Stimulated activated naive CD4-positive, alpha-beta T cell (primary cell): Measurements from ENCODE around the gene STX19.
"Not testable (repeated sequence)": the region's sequence is repeated elsewhere in the genome, so short reads cannot be mapped to it uniquely, and the experiment has no call there.

Source experiments
- DNase-seq, 6 experiments: peaks; one replicate each; lab custom pipeline; 2025; lab: John Stamatoyannopoulos, UW

Gene STX19

GRCh38 chr3:94028093-94028837, at the start of gene STX19:
STX19 (minus strand) TSS chr3:94028597; CDS start chr3:94015269, 13,328 bp downstream.
- no peak for DNase-seq

GRCh38 chr3:94076055-94076454, 47.7 kb upstream of the STX19 start:
- DNase-seq = no peak

- no peak for DNase-seq
Measured at GRCh38 chr3:94071713-94072284, 43.4 kb upstream of the STX19 start.

- no peak for DNase-seq
Measured at GRCh38 chr3:94070341-94070911, 42.0 kb upstream of the STX19 start.

- DNase-seq = peak in 2 of 6 experiments; percentile 33 to 36
Measured at GRCh38 chr3:94069194-94069813, 40.9 kb upstream of the STX19 start.

- no peak for DNase-seq
Measured at GRCh38 chr3:94066506-94067500, 38.4 kb upstream of the STX19 start.

GRCh38 chr3:94065819-94066480, 37.6 kb upstream of the STX19 start:
- no peak for DNase-seq

- DNase-seq = no peak
Measured at GRCh38 chr3:94065122-94065521, 36.7 kb upstream of the STX19 start.

GRCh38 chr3:94064243-94064860, 36.0 kb upstream of the STX19 start:
- no peak for DNase-seq

- DNase-seq = no peak
Measured at GRCh38 chr3:94063496-94064119, 35.2 kb upstream of the STX19 start.

- peak; percentile 78 to 94 (median 86) for DNase-seq
Measured at GRCh38 chr3:94062513-94063404, 34.4 kb upstream of the STX19 start, which contains the start of the genes DHFR2 and NSUN3. DHFR2 (minus strand) TSS chr3:94062916; CDS start chr3:94061511, 1,405 bp downstream. NSUN3 (plus strand) TSS chr3:94063061; CDS start chr3:94063127, 66 bp downstream.

GRCh38 chr3:94061297-94061696, 32.9 kb upstream of the STX19 start:
- no peak for DNase-seq

- DNase-seq = no peak
Measured at GRCh38 chr3:94050546-94050945, 22.1 kb upstream of the STX19 start.

GRCh38 chr3:94049267-94049666, 20.9 kb upstream of the STX19 start:
- no peak for DNase-seq

- no peak for DNase-seq
Measured at GRCh38 chr3:94046533-94046932, 18.1 kb upstream of the STX19 start.

GRCh38 chr3:94044100-94044936, 15.9 kb upstream of the STX19 start:
- not testable (repeated sequence) for DNase-seq

- DNase-seq = no peak
Measured at GRCh38 chr3:94043285-94043684, 14.9 kb upstream of the STX19 start.

GRCh38 chr3:94036909-94037507, 8.6 kb upstream of the STX19 start:
- DNase-seq = no peak
